ENCODE results near the gene OR6B1.

- no peak for TF ChIP-seq CTCF (IDR thresholded peaks at IDR 0.05)
- TF ChIP-seq EZH2 (IDR thresholded peaks at IDR 0.05; ENCODE audit: borderline replicate concordance, insufficient read depth, low read depth, low read length, poor library complexity, severe bottlenecking): no peak
Measured at GRCh38 chr7:144035385-144035784, 35.3 kb downstream of the OR6B1 start.
